HEK293 (cell line): ENCODE measurements around the gene PLEKHA7.

Experiments
- CTCF ChIA-PET: fragments of 350-600 bp; formaldehyde crosslinking; extraction: SDS; loops from one replicate; lab custom pipeline; 2021; ENCODE audit warnings: antibody characterized with exemption; lab: Yijun Ruan, JAX
- POLR2A ChIA-PET: fragments of 300-600 bp; formaldehyde crosslinking; extraction: SDS; loops from one replicate; lab custom pipeline; 2020; ENCODE audit warnings: antibody characterized with exemption, inconsistent platforms; lab: Yijun Ruan, JAX
- H3K27ac ChIP-seq: fragments of 200-500 bp; sonication (Bioruptor generic); 2 replicates; pipeline ENCODE4 v1.5.1; 2014; ENCODE audit warnings: low read depth, low read length, control low read depth, inconsistent platforms; ENCODE audit errors: extremely low read depth
- H3K36me3 ChIP-seq, 2 experiments: fragments of 200-500 bp in 1 of 2; sonication (Bioruptor generic) in 1 of 2; 1 replicate in 1 of 2; 2 replicates in 1 of 2; pipeline ENCODE4 v1.5.1; 2014 to 2017; ENCODE audit warnings: inconsistent platforms in 2 of 2, low read length in 2 of 2; ENCODE audit not compliant: control insufficient read depth in 2 of 2, insufficient read depth in 1 of 2
- H3K4me1 ChIP-seq: fragments of 200-500 bp; sonication (Bioruptor generic); 2 replicates; pipeline ENCODE4 v1.5.1; 2014; ENCODE audit warnings: mild to moderate bottlenecking, low read length, inconsistent platforms; ENCODE audit not compliant: control insufficient read depth, insufficient read depth
- H3K4me3 ChIP-seq: 2 replicates; pipeline ENCODE4 v1.5.1; 2011; ENCODE audit warnings: low read depth, mild to moderate bottlenecking, control low read depth, low read length, moderate library complexity
- H3K9me3 ChIP-seq: fragments of 200-500 bp; sonication (Bioruptor generic); 2 replicates; pipeline ENCODE4 v1.5.1; 2014; ENCODE audit warnings: low read depth, low read length, inconsistent platforms; ENCODE audit not compliant: control insufficient read depth, insufficient read depth
- BCL11A ChIP-seq: fragments of 450-650 bp; formaldehyde crosslinking; IDR thresholded peaks from 2 replicates; pipeline ENCODE4 v1.5.1; 2016; ENCODE audit warnings: low read depth, missing biosample characterization, missing genetic modification characterization
- GLI2 ChIP-seq: fragments of 450-650 bp; formaldehyde crosslinking; IDR thresholded peaks from 2 replicates; pipeline ENCODE4; 2017; ENCODE audit warnings: missing biosample characterization, missing genetic modification characterization, low read depth, borderline replicate concordance
- HOXA7 ChIP-seq: sonication (generic); formaldehyde crosslinking; IDR thresholded peaks from 2 replicates; pipeline ENCODE4 v1.8.1; 2022; ENCODE audit warnings: missing genetic modification reagents, borderline replicate concordance
- MEIS1 ChIP-seq: sonication (generic); formaldehyde crosslinking; IDR thresholded peaks from 2 replicates; pipeline ENCODE4 v1.8.1; 2022; ENCODE audit warnings: missing genetic modification reagents, mild to moderate bottlenecking, borderline replicate concordance
- OVOL3 ChIP-seq: fragments of 450-650 bp; formaldehyde crosslinking; IDR thresholded peaks from 2 replicates; pipeline ENCODE4 v1.5.1; 2016; ENCODE audit warnings: missing biosample characterization, missing genetic modification characterization
- SCRT1 ChIP-seq: fragments of 450-650 bp; formaldehyde crosslinking; IDR thresholded peaks from 2 replicates; pipeline ENCODE4 v1.5.1; 2016; ENCODE audit warnings: missing biosample characterization, missing genetic modification characterization, borderline replicate concordance
- SCRT2 ChIP-seq: fragments of 450-650 bp; formaldehyde crosslinking; IDR thresholded peaks from 2 replicates; pipeline ENCODE4 v1.5.1; 2016; ENCODE audit warnings: missing biosample characterization, missing genetic modification characterization
- TCF7L2 ChIP-seq: IDR thresholded peaks from 2 replicates; pipeline ENCODE4 v1.6.1; 2011; ENCODE audit warnings: low read depth, mild to moderate bottlenecking, inconsistent platforms, low read length, moderate library complexity, borderline replicate concordance
- ZBTB1 ChIP-seq: fragments of 450-650 bp; formaldehyde crosslinking; IDR thresholded peaks from 2 replicates; pipeline ENCODE4 v1.5.1; 2016; ENCODE audit warnings: missing biosample characterization, missing genetic modification characterization
- ZBTB17 ChIP-seq: fragments of 450-650 bp; formaldehyde crosslinking; IDR thresholded peaks from 2 replicates; pipeline ENCODE4 v1.5.1; 2016; ENCODE audit warnings: missing biosample characterization, missing genetic modification characterization
- ZNF157 ChIP-seq: fragments of 450-650 bp; formaldehyde crosslinking; IDR thresholded peaks from 2 replicates; pipeline ENCODE4 v1.5.1; 2016; ENCODE audit warnings: missing biosample characterization, missing genetic modification characterization
- ZNF202 ChIP-seq: fragments of 450-650 bp; formaldehyde crosslinking; IDR thresholded peaks from 2 replicates; pipeline ENCODE4 v1.5.1; 2016; ENCODE audit warnings: missing biosample characterization, missing genetic modification characterization, borderline replicate concordance
- ZNF37A ChIP-seq: fragments of 450-650 bp; IDR thresholded peaks from 2 replicates; pipeline ENCODE4 v1.5.1; 2018; ENCODE audit warnings: missing biosample characterization, missing genetic modification characterization
- ZNF404 ChIP-seq: fragments of 450-650 bp; formaldehyde crosslinking; IDR thresholded peaks from 2 replicates; pipeline ENCODE4 v1.5.1; 2017; ENCODE audit warnings: missing biosample characterization, missing genetic modification characterization
- ZNF433 ChIP-seq: fragments of 450-650 bp; formaldehyde crosslinking; IDR thresholded peaks from 2 replicates; pipeline ENCODE4 v1.5.1; 2016; ENCODE audit warnings: missing biosample characterization, missing genetic modification characterization, low read depth
- ZNF560 ChIP-seq: fragments of 450-650 bp; formaldehyde crosslinking; IDR thresholded peaks from 2 replicates; pipeline ENCODE4 v1.5.1; 2017; ENCODE audit warnings: missing biosample characterization, missing genetic modification characterization, borderline replicate concordance
- ZNF585B ChIP-seq: fragments of 450-650 bp; formaldehyde crosslinking; IDR thresholded peaks from 2 replicates; pipeline ENCODE4 v1.5.1; 2016; ENCODE audit warnings: missing biosample characterization, missing genetic modification characterization
- ZNF629 ChIP-seq: fragments of 450-650 bp; formaldehyde crosslinking; IDR thresholded peaks from 2 replicates; pipeline ENCODE4 v1.5.1; 2017; ENCODE audit warnings: missing biosample characterization, missing genetic modification characterization
- ZNF791 ChIP-seq: fragments of 450-650 bp; formaldehyde crosslinking; IDR thresholded peaks from 2 replicates; pipeline ENCODE4 v1.5.1; 2016; ENCODE audit warnings: missing biosample characterization, missing genetic modification characterization
- ZSCAN23 ChIP-seq: fragments of 450-650 bp; formaldehyde crosslinking; IDR thresholded peaks from 2 replicates; pipeline ENCODE4 v1.5.1; 2016; ENCODE audit warnings: missing biosample characterization, missing genetic modification characterization
- TF ChIP-seq, protein P1 (sequence below): fragments of 450-650 bp; formaldehyde crosslinking; IDR thresholded peaks from 2 replicates; pipeline ENCODE4; 2016; ENCODE audit warnings: missing biosample characterization, missing genetic modification characterization
- TF ChIP-seq, protein P2 (sequence below): fragments of 450-650 bp; formaldehyde crosslinking; IDR thresholded peaks from 2 replicates; pipeline ENCODE4 v1.5.1; 2016; ENCODE audit warnings: missing biosample characterization, missing genetic modification characterization
- TF ChIP-seq, protein P3 (sequence below): fragments of 450-650 bp; formaldehyde crosslinking; IDR thresholded peaks from 2 replicates; pipeline ENCODE4 v1.5.1; 2016; ENCODE audit warnings: missing biosample characterization, missing genetic modification characterization
- TF ChIP-seq, protein P4 (sequence below): fragments of 450-650 bp; formaldehyde crosslinking; IDR thresholded peaks from 2 replicates; pipeline ENCODE4 v1.5.1; 2016; ENCODE audit warnings: missing biosample characterization, missing genetic modification characterization, borderline replicate concordance
- TF ChIP-seq, protein P5 (sequence below): fragments of 450-650 bp; formaldehyde crosslinking; IDR thresholded peaks from 2 replicates; pipeline ENCODE4 v1.5.1; 2016; ENCODE audit warnings: missing biosample characterization, missing genetic modification characterization

PLEKHA7 gene

DNA sequence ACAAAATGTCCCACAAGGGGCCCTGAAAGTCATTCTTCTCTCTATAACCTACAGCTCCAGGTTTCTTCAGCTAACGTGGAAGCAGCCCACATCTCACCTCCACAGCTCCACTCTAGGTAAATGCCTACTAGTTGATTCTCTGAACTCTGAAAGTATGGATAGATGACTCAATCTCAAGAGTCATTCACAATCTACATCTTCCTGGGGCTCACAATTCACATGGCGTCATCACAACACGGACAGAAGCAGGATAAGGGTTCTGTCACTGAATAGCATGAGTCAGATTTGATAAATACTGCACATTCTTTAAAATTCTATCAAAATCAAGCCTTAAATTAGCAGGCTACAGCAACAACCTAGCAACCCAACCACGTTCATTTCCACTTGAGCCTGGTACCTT, 96.3 kb downstream of the PLEKHA7 start:
- CTCF ChIA-PET = interaction anchor here (0.7 to 1.5 kb wide), 3 partner anchors 11 to 130 kb away, joined by 3 to 6 read pairs (median 3); no protein-coding TSS in a partner anchor
- Histone ChIP-seq H3K27ac (no peak overlapping the region), H3K4me3 (no peak overlapping the region), H3K36me3 (no peaks in the 10 kb centered on the region), H3K4me1 (peaks cover 2% of the 10 kb centered on the region; the same call in 1 of the 2 replicates), H3K9me3 (no peaks in the 10 kb centered on the region)
- POLR2A ChIA-PET = interaction anchor here (0.6 kb wide), 1 partner anchor 178 kb away, joined by 3 read pairs; no protein-coding TSS in a partner anchor
- TF ChIP-seq MEIS1 (no peak), ZNF791 (tag by site-specific recombination) (no peak), HOXA7 (CRISPR knock-in tag) (no peak), ZNF629 (tag by site-specific recombination) (no peak), ZNF157 (tag by site-specific recombination) (no peak), ZNF404 (tag by site-specific recombination) (no peak), GLI2 (tag by site-specific recombination) (no peak), SCRT1 (tag by site-specific recombination) (no peak), OVOL3 (no peak), ZNF433 (tag by site-specific recombination) (no peak), ZNF37A (no peak), ZBTB17 (no peak)
- TF ChIP-seq, protein P1, sequence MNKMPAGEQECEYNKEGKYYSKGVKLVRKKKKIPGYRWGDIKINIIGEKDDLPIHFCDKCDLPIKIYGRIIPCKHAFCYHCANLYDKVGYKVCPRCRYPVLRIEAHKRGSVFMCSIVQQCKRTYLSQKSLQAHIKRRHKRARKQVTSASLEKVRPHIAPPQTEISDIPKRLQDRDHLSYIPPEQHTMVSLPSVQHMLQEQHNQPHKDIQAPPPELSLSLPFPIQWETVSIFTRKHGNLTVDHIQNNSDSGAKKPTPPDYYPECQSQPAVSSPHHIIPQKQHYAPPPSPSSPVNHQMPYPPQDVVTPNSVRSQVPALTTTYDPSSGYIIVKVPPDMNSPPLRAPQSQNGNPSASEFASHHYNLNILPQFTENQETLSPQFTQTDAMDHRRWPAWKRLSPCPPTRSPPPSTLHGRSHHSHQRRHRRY (tag by site-specific recombination) = no peak
- TF ChIP-seq, protein P2, sequence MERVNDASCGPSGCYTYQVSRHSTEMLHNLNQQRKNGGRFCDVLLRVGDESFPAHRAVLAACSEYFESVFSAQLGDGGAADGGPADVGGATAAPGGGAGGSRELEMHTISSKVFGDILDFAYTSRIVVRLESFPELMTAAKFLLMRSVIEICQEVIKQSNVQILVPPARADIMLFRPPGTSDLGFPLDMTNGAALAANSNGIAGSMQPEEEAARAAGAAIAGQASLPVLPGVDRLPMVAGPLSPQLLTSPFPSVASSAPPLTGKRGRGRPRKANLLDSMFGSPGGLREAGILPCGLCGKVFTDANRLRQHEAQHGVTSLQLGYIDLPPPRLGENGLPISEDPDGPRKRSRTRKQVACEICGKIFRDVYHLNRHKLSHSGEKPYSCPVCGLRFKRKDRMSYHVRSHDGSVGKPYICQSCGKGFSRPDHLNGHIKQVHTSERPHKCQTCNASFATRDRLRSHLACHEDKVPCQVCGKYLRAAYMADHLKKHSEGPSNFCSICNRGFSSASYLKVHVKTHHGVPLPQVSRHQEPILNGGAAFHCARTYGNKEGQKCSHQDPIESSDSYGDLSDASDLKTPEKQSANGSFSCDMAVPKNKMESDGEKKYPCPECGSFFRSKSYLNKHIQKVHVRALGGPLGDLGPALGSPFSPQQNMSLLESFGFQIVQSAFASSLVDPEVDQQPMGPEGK (tag by site-specific recombination) = no peak
- TF ChIP-seq, protein P3, sequence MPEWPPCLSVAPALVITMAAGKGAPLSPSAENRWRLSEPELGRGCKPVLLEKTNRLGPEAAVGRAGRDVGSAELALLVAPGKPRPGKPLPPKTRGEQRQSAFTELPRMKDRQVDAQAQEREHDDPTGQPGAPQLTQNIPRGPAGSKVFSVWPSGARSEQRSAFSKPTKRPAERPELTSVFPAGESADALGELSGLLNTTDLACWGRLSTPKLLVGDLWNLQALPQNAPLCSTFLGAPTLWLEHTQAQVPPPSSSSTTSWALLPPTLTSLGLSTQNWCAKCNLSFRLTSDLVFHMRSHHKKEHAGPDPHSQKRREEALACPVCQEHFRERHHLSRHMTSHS (tag by site-specific recombination) = no peak

DNA sequence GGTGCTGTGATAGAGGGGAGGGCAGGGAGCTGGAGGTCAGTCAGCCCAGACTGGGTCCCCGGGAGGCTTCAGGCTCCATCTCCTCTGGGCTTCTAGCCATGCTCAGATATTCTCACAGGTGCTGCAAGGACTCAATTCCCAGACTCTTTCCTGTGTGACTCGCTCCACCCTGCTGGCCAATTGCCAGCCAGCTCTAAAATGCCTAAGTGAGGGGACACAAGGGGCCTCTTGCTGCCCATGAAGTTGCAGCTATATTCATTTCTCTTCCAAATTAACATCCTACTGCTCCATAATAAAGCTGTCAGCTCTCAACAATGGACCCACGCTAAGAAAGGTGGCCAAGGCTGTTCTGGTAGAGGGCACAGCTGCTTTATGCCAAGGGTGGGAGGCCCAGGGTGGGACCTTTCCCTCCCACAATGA, 101.5 kb downstream of the PLEKHA7 start:
- Histone ChIP-seq H3K27ac (no peak overlapping the region), H3K4me1 (peaks cover 6% of the 10 kb centered on the region; the same call in 1 of the 2 replicates), H3K4me3 (no peak overlapping the region), H3K36me3 (no peaks in the 10 kb centered on the region), H3K9me3 (no peaks in the 10 kb centered on the region)
- CTCF ChIA-PET = interaction anchor here (0.6 to 1.2 kb wide), 4 partner anchors 24 to 297 kb away, joined by 4 to 5 read pairs (median 4); no protein-coding TSS in a partner anchor
- POLR2A ChIA-PET = no interaction called here
- TF ChIP-seq ZSCAN23 (tag by site-specific recombination) (no peak), BCL11A (tag by site-specific recombination) (no peak), TCF7L2 (no peak), ZNF585B (no peak), ZNF560 (tag by site-specific recombination) (no peak), ZNF202 (tag by site-specific recombination) (no peak), SCRT2 (tag by site-specific recombination) (peak; percentile 53; the same call in 1 of the 2 replicates), ZBTB1 (tag by site-specific recombination) (no peak)
- TF ChIP-seq, protein P4, sequence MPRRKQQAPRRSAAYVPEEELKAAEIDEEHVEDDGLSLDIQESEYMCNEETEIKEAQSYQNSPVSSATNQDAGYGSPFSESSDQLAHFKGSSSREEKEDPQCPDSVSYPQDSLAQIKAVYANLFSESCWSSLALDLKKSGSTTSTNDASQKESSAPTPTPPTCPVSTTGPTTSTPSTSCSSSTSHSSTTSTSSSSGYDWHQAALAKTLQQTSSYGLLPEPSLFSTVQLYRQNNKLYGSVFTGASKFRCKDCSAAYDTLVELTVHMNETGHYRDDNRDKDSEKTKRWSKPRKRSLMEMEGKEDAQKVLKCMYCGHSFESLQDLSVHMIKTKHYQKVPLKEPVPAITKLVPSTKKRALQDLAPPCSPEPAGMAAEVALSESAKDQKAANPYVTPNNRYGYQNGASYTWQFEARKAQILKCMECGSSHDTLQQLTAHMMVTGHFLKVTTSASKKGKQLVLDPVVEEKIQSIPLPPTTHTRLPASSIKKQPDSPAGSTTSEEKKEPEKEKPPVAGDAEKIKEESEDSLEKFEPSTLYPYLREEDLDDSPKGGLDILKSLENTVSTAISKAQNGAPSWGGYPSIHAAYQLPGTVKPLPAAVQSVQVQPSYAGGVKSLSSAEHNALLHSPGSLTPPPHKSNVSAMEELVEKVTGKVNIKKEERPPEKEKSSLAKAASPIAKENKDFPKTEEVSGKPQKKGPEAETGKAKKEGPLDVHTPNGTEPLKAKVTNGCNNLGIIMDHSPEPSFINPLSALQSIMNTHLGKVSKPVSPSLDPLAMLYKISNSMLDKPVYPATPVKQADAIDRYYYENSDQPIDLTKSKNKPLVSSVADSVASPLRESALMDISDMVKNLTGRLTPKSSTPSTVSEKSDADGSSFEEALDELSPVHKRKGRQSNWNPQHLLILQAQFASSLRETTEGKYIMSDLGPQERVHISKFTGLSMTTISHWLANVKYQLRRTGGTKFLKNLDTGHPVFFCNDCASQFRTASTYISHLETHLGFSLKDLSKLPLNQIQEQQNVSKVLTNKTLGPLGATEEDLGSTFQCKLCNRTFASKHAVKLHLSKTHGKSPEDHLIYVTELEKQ = no peak
- TF ChIP-seq, protein P5, sequence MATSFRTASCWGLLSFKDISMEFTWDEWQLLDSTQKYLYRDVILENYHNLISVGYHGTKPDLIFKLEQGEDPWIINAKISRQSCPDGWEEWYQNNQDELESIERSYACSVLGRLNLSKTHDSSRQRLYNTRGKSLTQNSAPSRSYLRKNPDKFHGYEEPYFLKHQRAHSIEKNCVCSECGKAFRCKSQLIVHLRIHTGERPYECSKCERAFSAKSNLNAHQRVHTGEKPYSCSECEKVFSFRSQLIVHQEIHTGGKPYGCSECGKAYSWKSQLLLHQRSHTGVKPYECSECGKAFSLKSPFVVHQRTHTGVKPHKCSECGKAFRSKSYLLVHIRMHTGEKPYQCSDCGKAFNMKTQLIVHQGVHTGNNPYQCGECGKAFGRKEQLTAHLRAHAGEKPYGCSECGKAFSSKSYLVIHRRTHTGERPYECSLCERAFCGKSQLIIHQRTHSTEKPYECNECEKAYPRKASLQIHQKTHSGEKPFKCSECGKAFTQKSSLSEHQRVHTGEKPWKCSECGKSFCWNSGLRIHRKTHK (tag by site-specific recombination) = no peak
- TF ChIP-seq, protein P2 (tag by site-specific recombination) = no peak
